ENCODE results near the gene GRAMD4.

GRAMD4 gene

GRCh38 chr22:46582281-46582933 is 37.8 kb upstream of the GRAMD4 start:
- DNase-seq (ENCODE audit: low read depth in 2 of 2, low spot score in 1 of 2): no peak

GRCh38 chr22:46583571-46583970 is 36.6 kb upstream of the GRAMD4 start:
- DNase-seq (ENCODE audit: low read depth in 2 of 2, low spot score in 1 of 2): no peak

GRCh38 chr22:46584081-46584921 is 35.9 kb upstream of the GRAMD4 start:
- no peak for DNase-seq (ENCODE audit: low read depth in 2 of 2, low spot score in 1 of 2)

GRCh38 chr22:46585340-46586122 is 34.7 kb upstream of the GRAMD4 start:
- no peak for DNase-seq (ENCODE audit: low read depth in 2 of 2, low spot score in 1 of 2)

- DNase-seq (ENCODE audit: low read depth in 2 of 2, low spot score in 1 of 2): no peak
Measured at GRCh38 chr22:46586123-46586519, 34.1 kb upstream of the GRAMD4 start.

GRCh38 chr22:46586531-46587011 is 33.6 kb upstream of the GRAMD4 start:
- DNase-seq (ENCODE audit: low read depth in 2 of 2, low spot score in 1 of 2): no peak

- no peak for DNase-seq (ENCODE audit: low read depth in 2 of 2, low spot score in 1 of 2)
Measured at GRCh38 chr22:46587061-46587460, 33.1 kb upstream of the GRAMD4 start.

GRCh38 chr22:46587492-46588278 is 32.5 kb upstream of the GRAMD4 start:
- DNase-seq (ENCODE audit: low read depth in 2 of 2, low spot score in 1 of 2): no peak

GRCh38 chr22:46588279-46589140 is 31.7 kb upstream of the GRAMD4 start:
- no peak for DNase-seq (ENCODE audit: low read depth in 2 of 2, low spot score in 1 of 2)

- no peak for DNase-seq (ENCODE audit: low read depth in 2 of 2, low spot score in 1 of 2)
Measured at GRCh38 chr22:46589141-46589748, 30.9 kb upstream of the GRAMD4 start.

- no peak for DNase-seq (ENCODE audit: low read depth in 2 of 2, low spot score in 1 of 2)
Measured at GRCh38 chr22:46589871-46590271, 30.3 kb upstream of the GRAMD4 start.

- no peak for DNase-seq (ENCODE audit: low read depth in 2 of 2, low spot score in 1 of 2)
Measured at GRCh38 chr22:46590334-46590733, 29.9 kb upstream of the GRAMD4 start.

GRCh38 chr22:46591930-46592329 is 28.3 kb upstream of the GRAMD4 start:
- DNase-seq (ENCODE audit: low read depth in 2 of 2, low spot score in 1 of 2): no peak

- DNase-seq (ENCODE audit: low read depth in 2 of 2, low spot score in 1 of 2): no peak
Measured at GRCh38 chr22:46592390-46592872, 27.8 kb upstream of the GRAMD4 start.

- no peak for DNase-seq (ENCODE audit: low read depth in 2 of 2, low spot score in 1 of 2)
Measured at GRCh38 chr22:46593211-46593681, 26.9 kb upstream of the GRAMD4 start.

GRCh38 chr22:46593996-46594946 is 25.9 kb upstream of the GRAMD4 start:
- DNase-seq (ENCODE audit: low read depth in 2 of 2, low spot score in 1 of 2): no peak

- DNase-seq (ENCODE audit: low read depth in 2 of 2, low spot score in 1 of 2): no peak
Measured at GRCh38 chr22:46594947-46595298, 25.3 kb upstream of the GRAMD4 start.

- no peak for DNase-seq (ENCODE audit: low read depth in 2 of 2, low spot score in 1 of 2)
Measured at GRCh38 chr22:46595545-46595944, 24.6 kb upstream of the GRAMD4 start.
